ENCODE measurements around the gene LILRA2. TPM values are rescaled to one million over a fixed set of nuclear protein-coding genes. Genes with fewer than 3 reads are reported as not detected.

Gene LILRA2
- 0.03 TPM in 1 of 5 replicates, not detected in the others for total RNA-seq (2022; extraction: Qiagen RNA extraction)

DNA sequence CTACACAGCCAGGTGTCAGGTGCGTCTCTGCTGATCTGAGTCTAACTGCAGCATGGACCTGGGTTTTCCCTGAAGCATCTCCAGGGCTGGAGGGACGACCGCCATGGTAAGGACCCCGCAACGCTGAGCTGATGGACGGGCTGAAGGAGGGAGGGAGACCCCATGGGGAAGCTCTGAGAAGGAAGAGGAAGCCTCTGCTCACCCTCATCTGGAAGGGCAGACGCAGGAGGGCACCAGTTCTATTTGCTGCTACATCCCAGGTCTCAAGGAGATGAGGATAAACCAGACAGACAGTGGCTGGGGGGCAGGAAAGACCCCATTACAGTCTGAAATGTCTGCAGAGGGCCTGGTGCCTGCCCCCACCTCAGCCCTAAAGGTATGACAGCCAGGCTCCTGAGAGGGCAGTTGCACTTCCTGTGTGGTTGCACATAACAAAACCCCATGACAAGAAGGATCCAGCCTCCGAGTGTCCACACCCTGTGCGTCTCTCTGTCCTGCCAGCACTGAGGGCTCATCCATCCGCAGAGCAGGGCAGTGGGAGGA, at the start of gene LILRA2:
TSS of gene LILRA2 (plus strand) at position 461 of the 543 bp plus-strand sequence. CDS start 89 bp downstream, outside the sequence.

DNA sequence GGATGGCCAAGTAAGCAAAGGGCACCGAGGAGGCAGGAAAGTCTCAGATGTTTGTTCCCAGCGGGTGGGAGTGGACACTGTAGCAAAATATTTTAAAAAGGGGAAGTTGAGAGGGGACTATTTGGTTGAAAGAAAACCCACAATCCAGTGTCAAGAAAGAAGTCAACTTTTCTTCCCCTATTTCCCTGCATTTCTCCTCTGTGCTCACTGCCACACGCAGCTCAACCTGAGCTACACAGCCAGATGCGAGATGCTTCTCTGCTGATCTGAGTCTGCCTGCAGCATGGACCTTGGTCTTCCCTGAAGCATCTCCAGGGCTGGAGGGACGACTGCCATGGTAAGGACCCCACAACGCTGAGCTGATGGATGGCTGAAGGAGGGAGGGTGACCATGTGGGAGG, 19.9 kb downstream of the LILRA2 start, which contains the start of gene LILRA1:
TSS of gene LILRA1 (plus strand) at position 188 of the 400 bp plus-strand sequence. CDS start 613 bp downstream, outside the sequence.

DNA sequence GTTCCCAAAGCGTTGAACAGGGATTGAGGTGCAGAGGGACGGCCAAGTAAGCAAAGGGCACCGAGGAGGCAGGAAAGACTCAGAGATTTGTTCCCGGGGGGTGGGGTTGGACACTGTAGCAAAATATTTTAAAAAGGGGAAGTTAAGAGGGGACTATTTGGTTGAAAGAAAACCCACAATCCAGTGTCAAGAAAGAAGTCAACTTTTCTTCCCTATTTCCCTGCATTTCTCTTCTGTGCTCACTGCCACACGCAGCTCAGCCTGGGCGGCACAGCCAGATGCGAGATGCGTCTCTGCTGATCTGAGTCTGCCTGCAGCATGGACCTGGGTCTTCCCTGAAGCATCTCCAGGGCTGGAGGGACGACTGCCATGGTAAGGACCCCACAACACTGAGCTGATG, 56.7 kb downstream of the LILRA2 start, which contains the start of gene LILRB1:
TSS of gene LILRB1 (plus strand) at position 223 of the 400 bp plus-strand sequence. CDS start 590 bp downstream, outside the sequence.

Other genes starting within 250 kb of the LILRA2 start
- not detected in 5 replicates for gene LILRA4, start 234.6 kb upstream of the LILRA2 start, total RNA-seq (2022; extraction: Qiagen RNA extraction)
- gene LAIR1, start 208.9 kb upstream of the LILRA2 start, total RNA-seq (2022; extraction: Qiagen RNA extraction) = not detected in 5 replicates
- 0.09 to 0.31 TPM (median 0.16 TPM) in 5 replicates for gene TTYH1, start 158.3 kb upstream of the LILRA2 start, total RNA-seq (2022; extraction: Qiagen RNA extraction)
- 84.3 to 121 TPM (median 105 TPM) in 5 replicates for gene LENG8, start 124.6 kb upstream of the LILRA2 start, total RNA-seq (2022; extraction: Qiagen RNA extraction)
- 4.7 to 7.9 TPM (median 6.6 TPM) in 5 replicates for gene LENG9, start 110.0 kb upstream of the LILRA2 start, total RNA-seq (2022; extraction: Qiagen RNA extraction)
- gene CDC42EP5, start 100.5 kb upstream of the LILRA2 start, total RNA-seq (2022; extraction: Qiagen RNA extraction) = 0.38 TPM in 1 of 5 replicates, not detected in the others
- not detected in 5 replicates for gene LAIR2, start 71.0 kb upstream of the LILRA2 start, total RNA-seq (2022; extraction: Qiagen RNA extraction)
- gene LILRA1, start 19.8 kb downstream of the LILRA2 start, total RNA-seq (2022; extraction: Qiagen RNA extraction) = not detected in 5 replicates
- gene LILRB1, start 56.7 kb downstream of the LILRA2 start, total RNA-seq (2022; extraction: Qiagen RNA extraction) = 0.02 TPM in 1 of 5 replicates, not detected in the others
- not detected in 5 replicates for gene LILRB4, start 89.2 kb downstream of the LILRA2 start, total RNA-seq (2022; extraction: Qiagen RNA extraction)
- not detected in 5 replicates for gene KIR3DL3, start 150.7 kb downstream of the LILRA2 start, total RNA-seq (2022; extraction: Qiagen RNA extraction)
- not detected in 5 replicates for gene KIR2DL3, start 164.7 kb downstream of the LILRA2 start, total RNA-seq (2022; extraction: Qiagen RNA extraction)
- 0.05 TPM in 1 of 5 replicates, not detected in the others for gene KIR2DL1, start 196.0 kb downstream of the LILRA2 start, total RNA-seq (2022; extraction: Qiagen RNA extraction)
- gene KIR2DL4, start 229.8 kb downstream of the LILRA2 start, total RNA-seq (2022; extraction: Qiagen RNA extraction) = not detected in 5 replicates
- not detected in 5 replicates for gene KIR3DL1, start 242.7 kb downstream of the LILRA2 start, total RNA-seq (2022; extraction: Qiagen RNA extraction)